ENCODE data around the gene NSMCE4A. TPM values are rescaled to one million over a fixed set of nuclear protein-coding genes. Genes with fewer than 3 reads are reported as not detected.

NSMCE4A gene
- total RNA-seq, 4 donors from 2014 or later: 65.2 to 135 (median 85.1) TPM

DNA sequence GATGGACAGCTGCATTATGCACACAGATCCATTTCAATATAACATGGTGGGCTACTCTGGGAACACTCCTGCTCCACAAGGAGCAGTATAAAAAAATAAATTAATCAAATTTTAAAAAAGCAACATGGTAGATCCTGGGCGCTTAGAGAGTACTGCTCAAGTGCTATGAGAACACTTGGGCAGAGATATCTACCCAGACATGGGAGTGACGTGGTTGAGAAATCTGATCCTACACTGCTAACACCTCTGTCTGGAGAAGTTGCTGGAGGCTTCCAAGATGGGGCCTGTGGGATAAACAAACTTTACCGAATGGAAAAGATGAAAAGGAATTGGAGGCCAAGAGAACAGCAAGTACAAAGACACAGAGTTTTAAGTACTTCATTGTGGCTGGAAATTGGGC is 9.0 kb downstream of the NSMCE4A start:
- 57 to 72% methylated on average over 3 of the region's 3 CpGs for WGBS, 2 donors (ENCODE audit: low coverage in 1 of 2)
- Histone ChIP-seq H3K9me3 (no peaks in the 10 kb centered on the region), H3K27ac (no peak overlapping the region), H3K4me1 (peaks cover 0 to 11% (median 0%) of the 10 kb centered on the region in 3 donors), H3K36me3 (peaks cover 0 to 97% of the 10 kb centered on the region in 2 donors), H3K4me3 (no peak overlapping the region), H3K27me3 (no peaks in the 10 kb centered on the region)
- no peak for ATAC-seq
- TF ChIP-seq POLR2A (IDR thresholded peaks at IDR 0.05) (no peak), EP300 (IDR thresholded peaks at IDR 0.05) (no peak), POLR2AphosphoS5 (IDR thresholded peaks at IDR 0.05) (no peak)
- TF ChIP-seq, protein P1, sequence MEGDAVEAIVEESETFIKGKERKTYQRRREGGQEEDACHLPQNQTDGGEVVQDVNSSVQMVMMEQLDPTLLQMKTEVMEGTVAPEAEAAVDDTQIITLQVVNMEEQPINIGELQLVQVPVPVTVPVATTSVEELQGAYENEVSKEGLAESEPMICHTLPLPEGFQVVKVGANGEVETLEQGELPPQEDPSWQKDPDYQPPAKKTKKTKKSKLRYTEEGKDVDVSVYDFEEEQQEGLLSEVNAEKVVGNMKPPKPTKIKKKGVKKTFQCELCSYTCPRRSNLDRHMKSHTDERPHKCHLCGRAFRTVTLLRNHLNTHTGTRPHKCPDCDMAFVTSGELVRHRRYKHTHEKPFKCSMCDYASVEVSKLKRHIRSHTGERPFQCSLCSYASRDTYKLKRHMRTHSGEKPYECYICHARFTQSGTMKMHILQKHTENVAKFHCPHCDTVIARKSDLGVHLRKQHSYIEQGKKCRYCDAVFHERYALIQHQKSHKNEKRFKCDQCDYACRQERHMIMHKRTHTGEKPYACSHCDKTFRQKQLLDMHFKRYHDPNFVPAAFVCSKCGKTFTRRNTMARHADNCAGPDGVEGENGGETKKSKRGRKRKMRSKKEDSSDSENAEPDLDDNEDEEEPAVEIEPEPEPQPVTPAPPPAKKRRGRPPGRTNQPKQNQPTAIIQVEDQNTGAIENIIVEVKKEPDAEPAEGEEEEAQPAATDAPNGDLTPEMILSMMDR (IDR thresholded peaks at IDR 0.05): no peak

DNA sequence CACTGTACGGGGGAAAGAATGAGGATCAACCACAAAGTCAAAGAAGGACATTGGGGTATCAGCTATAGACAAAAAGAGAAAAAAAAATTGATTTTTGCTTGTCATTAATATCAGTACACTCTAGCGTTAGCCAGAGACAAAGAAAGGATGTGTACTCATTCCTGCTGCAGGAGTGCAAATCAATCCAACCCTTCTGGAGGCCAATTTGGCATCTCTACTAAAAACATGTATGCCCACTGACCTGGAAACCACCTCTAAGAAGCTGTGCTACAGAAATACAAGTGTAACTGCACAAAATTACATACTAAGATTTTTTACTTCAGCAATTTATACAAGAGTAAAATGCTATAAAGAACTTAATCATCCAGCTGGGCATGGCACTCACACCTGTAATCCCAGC is 13.6 kb downstream of the NSMCE4A start:
- Histone ChIP-seq H3K4me3 (no peak overlapping the region), H3K36me3 (peaks cover 0 to 97% of the 10 kb centered on the region in 2 donors), H3K27me3 (no peaks in the 10 kb centered on the region), H3K27ac (no peak overlapping the region), H3K9me3 (no peaks in the 10 kb centered on the region), H3K4me1 (no peaks in the 10 kb centered on the region)
- WGBS, 2 donors (ENCODE audit: low coverage in 1 of 2): 88 to 93% methylated on average over 2 of the region's 2 CpGs
- TF ChIP-seq POLR2AphosphoS5 (IDR thresholded peaks at IDR 0.05): no peak
- TF ChIP-seq EP300 (IDR thresholded peaks at IDR 0.05): no peak
- TF ChIP-seq, protein P1 (IDR thresholded peaks at IDR 0.05): no peak
- TF ChIP-seq POLR2A (IDR thresholded peaks at IDR 0.05): no peak
- ATAC-seq: no peak

DNA sequence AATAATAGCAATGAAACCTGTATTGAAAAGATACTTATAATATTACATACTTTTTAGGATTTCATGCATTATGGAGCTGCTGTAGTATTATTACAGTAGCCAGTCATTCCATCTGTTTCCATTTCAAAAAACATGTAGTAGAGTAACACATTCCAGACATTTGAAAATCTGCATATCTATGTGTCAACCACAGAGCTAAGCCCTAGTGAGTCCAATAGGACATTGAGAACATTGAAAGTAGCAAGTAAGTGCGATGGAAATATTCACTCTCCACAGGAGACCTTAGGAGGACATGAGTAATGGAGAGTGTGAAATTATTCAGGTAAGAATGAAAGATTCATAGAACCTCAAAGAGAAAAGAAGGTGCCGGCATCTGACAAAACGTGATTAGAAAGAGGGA is 15.3 kb downstream of the NSMCE4A start:
- Histone ChIP-seq H3K27me3 (no peaks in the 10 kb centered on the region), H3K4me1 (no peaks in the 10 kb centered on the region), H3K4me3 (no peak overlapping the region), H3K9me3 (no peaks in the 10 kb centered on the region), H3K27ac (no peak overlapping the region), H3K36me3 (peaks cover 0 to 96% of the 10 kb centered on the region in 2 donors)
- 85 to 88% methylated on average over 2 to 3 of the region's 3 CpGs for WGBS, 2 donors (ENCODE audit: low coverage in 1 of 2)
- ATAC-seq: no peak
- TF ChIP-seq POLR2AphosphoS5 (IDR thresholded peaks at IDR 0.05) (no peak), POLR2A (IDR thresholded peaks at IDR 0.05) (no peak), EP300 (IDR thresholded peaks at IDR 0.05) (no peak)
- TF ChIP-seq, protein P1 (IDR thresholded peaks at IDR 0.05): no peak

DNA sequence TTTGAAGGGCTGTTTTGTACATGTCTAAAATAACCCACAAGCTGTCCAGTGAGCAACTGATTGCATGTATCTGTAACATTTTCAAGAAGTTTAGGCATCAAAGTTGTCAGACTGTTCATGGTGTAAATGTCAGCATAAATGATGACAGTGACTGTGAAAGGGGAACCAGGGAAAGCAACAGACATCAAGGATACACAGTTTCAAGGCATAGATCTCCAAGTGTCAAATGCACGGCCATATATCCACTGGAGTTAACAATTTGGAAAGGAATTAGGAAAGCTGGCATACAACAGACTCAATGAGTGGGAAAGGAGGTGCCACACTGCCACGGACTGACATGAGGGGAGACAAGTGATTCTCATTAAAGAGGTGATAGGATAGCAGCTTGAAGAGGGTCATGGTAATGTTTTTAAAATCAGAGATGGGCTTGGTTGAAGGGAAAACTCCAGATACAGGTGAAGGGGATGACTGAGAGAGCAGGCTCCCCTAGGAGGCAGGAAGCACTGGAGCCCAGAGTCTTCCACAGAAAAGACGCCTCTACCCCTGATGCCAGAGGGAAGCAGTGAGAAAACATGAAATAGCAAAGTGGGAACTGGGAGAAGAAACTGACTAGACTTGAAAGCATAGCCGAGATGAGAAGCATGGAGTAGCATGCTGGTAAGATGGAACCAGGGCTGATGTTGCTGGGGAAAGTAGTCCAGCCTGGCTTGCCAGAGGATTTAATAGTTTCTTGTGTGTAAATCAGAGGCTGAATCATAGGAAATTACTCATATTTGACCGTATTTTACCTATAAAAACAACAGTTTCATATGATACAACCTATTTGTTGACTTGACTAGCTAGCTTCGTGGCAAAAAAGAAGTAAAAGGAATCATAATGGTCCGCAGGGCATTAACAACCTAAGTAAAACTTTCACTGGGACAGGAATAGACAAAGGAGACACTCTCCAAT is 18.6 kb downstream of the NSMCE4A start:
- Histone ChIP-seq H3K4me1 (no peaks in the 10 kb centered on the region), H3K36me3 (peaks cover 0 to 84% of the 10 kb centered on the region in 2 donors), H3K27ac (no peak overlapping the region), H3K9me3 (no peaks in the 10 kb centered on the region), H3K4me3 (no peak overlapping the region), H3K27me3 (no peaks in the 10 kb centered on the region)
- no peak for ATAC-seq
- 77 to 78% methylated on average over 7 of the region's 7 CpGs for WGBS, 2 donors (ENCODE audit: low coverage in 1 of 2)
- TF ChIP-seq POLR2A (IDR thresholded peaks at IDR 0.05): no peak
- TF ChIP-seq, protein P1 (IDR thresholded peaks at IDR 0.05): no peak
- TF ChIP-seq POLR2AphosphoS5 (IDR thresholded peaks at IDR 0.05): no peak
- no peak for TF ChIP-seq EP300 (IDR thresholded peaks at IDR 0.05)

DNA sequence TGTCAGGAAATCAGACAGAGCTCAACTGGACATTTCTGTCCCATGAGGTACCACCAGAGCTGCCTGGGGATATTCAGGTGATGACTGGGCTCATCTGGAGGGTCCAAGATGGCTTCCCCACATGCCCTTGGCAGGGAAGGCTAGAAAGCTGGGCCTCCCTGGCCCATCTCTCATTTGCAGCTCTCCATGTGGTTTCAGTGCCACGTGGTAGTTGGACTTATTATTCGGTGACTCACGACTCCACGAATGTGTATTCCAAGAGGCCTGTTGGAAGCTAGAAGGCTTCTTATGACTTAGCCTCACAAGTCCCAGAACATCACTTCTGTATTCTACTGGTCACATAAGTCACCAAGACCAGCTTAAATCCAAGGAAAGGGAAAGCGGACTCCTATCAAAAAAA is 22.8 kb downstream of the NSMCE4A start:
- Histone ChIP-seq H3K4me3 (no peak overlapping the region), H3K9me3 (no peaks in the 10 kb centered on the region), H3K36me3 (peaks cover 0 to 43% of the 10 kb centered on the region in 2 donors), H3K27ac (no peak overlapping the region), H3K4me1 (peaks cover 0 to 15% (median 0%) of the 10 kb centered on the region in 3 donors), H3K27me3 (no peaks in the 10 kb centered on the region)
- ATAC-seq: no peak
- TF ChIP-seq EP300 (IDR thresholded peaks at IDR 0.05) (no peak), POLR2AphosphoS5 (IDR thresholded peaks at IDR 0.05) (no peak), POLR2A (IDR thresholded peaks at IDR 0.05) (no peak)
- TF ChIP-seq, protein P1 (IDR thresholded peaks at IDR 0.05): no peak
- 85 to 100% methylated on average over 3 to 5 of the region's 5 CpGs for WGBS, 2 donors (ENCODE audit: low coverage in 1 of 2)
